MCF 10A (cell line): ENCODE data around the gene OR2D3. TPM values are rescaled to one million over a fixed set of nuclear protein-coding genes. Genes with fewer than 3 reads are reported as not detected.
"Not testable (repeated sequence)": the region's sequence is repeated elsewhere in the genome, so short reads cannot be mapped to it uniquely, and the experiment has no call there.

Source experiments
- BruUV-seq: library from RNA; stranded (reverse); fragments of 400-500 nt; replicated peaks from 2 replicates; lab custom pipeline; 2021; lab: Mats Ljungman, UMichigan
- CTCF ChIA-PET: fragments of 300-600 bp; sonication (Branson Sonifier 250); formaldehyde crosslinking; extraction: SDS; loops from one replicate; lab custom pipeline; 2021; ENCODE audit warnings: antibody characterized with exemption, inconsistent platforms; lab: Yijun Ruan, JAX
- POLR2A ChIA-PET: fragments of 300-600, 350-650 bp; sonication (Branson Sonifier 250); formaldehyde crosslinking; extraction: SDS; loops from one replicate; lab custom pipeline; 2020; ENCODE audit warnings: antibody characterized with exemption, inconsistent platforms; lab: Yijun Ruan, JAX
- DNase-seq: peaks from one replicate; pipeline ENCODE4 v3.0.0-alpha.2; 2018; ENCODE audit not compliant: unreplicated experiment
- H3K27ac Mint-ChIP-seq: one replicate; pipeline ENCODE4 v1.8.0; 2022; ENCODE audit warnings: mild to moderate bottlenecking, low read depth, mixed read lengths; ENCODE audit not compliant: unreplicated experiment
- H3K27me3 Mint-ChIP-seq: one replicate; pipeline ENCODE4 v1.8.0; 2022; ENCODE audit warnings: mixed read lengths; ENCODE audit not compliant: insufficient read depth, unreplicated experiment
- H3K36me3 Mint-ChIP-seq: one replicate; pipeline ENCODE4 v1.8.0; 2022; ENCODE audit warnings: mild to moderate bottlenecking, moderate library complexity, mixed read lengths; ENCODE audit not compliant: insufficient read depth, unreplicated experiment
- H3K4me1 Mint-ChIP-seq: one replicate; pipeline ENCODE4 v1.8.0; 2022; ENCODE audit warnings: mixed read lengths; ENCODE audit not compliant: insufficient read depth, unreplicated experiment
- H3K4me3 Mint-ChIP-seq: one replicate; pipeline ENCODE4 v1.8.0; 2022; ENCODE audit warnings: mild to moderate bottlenecking, moderate library complexity, mixed read lengths; ENCODE audit not compliant: unreplicated experiment
- H3K9me3 Mint-ChIP-seq: one replicate; pipeline ENCODE4 v1.8.0; 2022; ENCODE audit warnings: mixed read lengths; ENCODE audit not compliant: unreplicated experiment
- CTCF ChIP-seq: fragments of 200-600 bp; IDR thresholded peaks from one replicate; pipeline ENCODE4 v1.8.0; 2022; ENCODE audit warnings: antibody characterized with exemption, mild to moderate bottlenecking; ENCODE audit not compliant: unreplicated experiment
- intact Hi-C: fragments of 100-400 bp; cut with micrococcal nuclease; formaldehyde crosslinking; loops from 2 replicates; pipeline ENCODE4 v1.14.1; 2022
- total RNA-seq: library from RNA; stranded (reverse); gene quantifications from 2 replicates; pipeline ENCODE4 v1.2.3, GENCODE V29; 2022

The OR2D3 gene
- total RNA-seq, 1 experiment from 2014 or later, result not detected

DNA sequence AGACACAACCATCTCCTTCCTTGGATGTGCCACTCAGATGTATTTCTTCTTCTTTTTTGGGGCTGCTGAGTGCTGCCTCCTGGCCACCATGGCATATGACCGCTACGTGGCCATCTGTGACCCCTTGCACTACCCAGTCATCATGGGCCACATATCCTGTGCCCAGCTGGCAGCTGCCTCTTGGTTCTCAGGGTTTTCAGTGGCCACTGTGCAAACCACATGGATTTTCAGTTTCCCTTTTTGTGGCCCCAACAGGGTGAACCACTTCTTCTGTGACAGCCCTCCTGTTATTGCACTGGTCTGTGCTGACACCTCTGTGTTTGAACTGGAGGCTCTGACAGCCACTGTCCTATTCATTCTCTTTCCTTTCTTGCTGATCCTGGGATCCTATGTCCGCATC lies 43.9 kb upstream of the OR2D3 start:
- intact Hi-C loops, result no loop called here
- no peaks in the 10 kb centered on the region for H3K4me1 Mint-ChIP-seq
- H3K9me3 Mint-ChIP-seq, result peaks cover 8% of the 10 kb centered on the region
- no peaks in the 10 kb centered on the region for H3K27me3 Mint-ChIP-seq
- H3K4me3 Mint-ChIP-seq, result no peak overlapping the region
- no peaks in the 10 kb centered on the region for H3K36me3 Mint-ChIP-seq
- CTCF ChIA-PET, result interaction anchor here (0.7 to 0.9 kb wide), 2 partner anchors 120 to 584 kb away, joined by 3 to 5 read pairs; no protein-coding TSS in a partner anchor
- no peak for TF ChIP-seq CTCF
- POLR2A ChIA-PET, result no interaction called here
- H3K27ac Mint-ChIP-seq, result no peak overlapping the region
- no TSS peak for BruUV-seq
- DNase-seq, result no peak

DNA sequence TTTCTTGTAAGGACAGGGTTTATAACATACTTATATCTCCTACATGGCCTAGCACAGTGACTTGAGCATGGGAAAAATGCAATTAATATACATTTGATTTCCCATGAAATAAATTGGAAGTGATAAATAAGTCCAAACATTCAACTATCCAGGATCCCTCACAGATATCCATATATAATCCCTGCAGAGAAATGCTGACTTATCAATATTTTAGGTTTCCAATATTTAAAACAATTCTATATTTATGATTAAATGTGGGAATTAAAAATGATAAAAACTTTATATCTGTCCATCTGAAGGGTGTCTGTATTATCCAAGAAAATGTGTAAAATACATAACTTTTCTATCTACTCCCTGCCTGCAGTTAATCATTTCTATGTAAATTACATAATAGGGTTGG lies 38.1 kb upstream of the OR2D3 start:
- Mint-ChIP-seq H3K4me1 (no peaks in the 10 kb centered on the region), H3K27me3 (peaks cover 38% of the 10 kb centered on the region), H3K4me3 (no peak overlapping the region), H3K27ac (no peak overlapping the region), H3K36me3 (peaks cover 7% of the 10 kb centered on the region), H3K9me3 (no peaks in the 10 kb centered on the region)
- ChIA-PET CTCF (no interaction called here), POLR2A (no interaction called here)
- DNase-seq, result no peak
- no TSS peak for BruUV-seq
- intact Hi-C loops, result no loop called here
- no peak for TF ChIP-seq CTCF

DNA sequence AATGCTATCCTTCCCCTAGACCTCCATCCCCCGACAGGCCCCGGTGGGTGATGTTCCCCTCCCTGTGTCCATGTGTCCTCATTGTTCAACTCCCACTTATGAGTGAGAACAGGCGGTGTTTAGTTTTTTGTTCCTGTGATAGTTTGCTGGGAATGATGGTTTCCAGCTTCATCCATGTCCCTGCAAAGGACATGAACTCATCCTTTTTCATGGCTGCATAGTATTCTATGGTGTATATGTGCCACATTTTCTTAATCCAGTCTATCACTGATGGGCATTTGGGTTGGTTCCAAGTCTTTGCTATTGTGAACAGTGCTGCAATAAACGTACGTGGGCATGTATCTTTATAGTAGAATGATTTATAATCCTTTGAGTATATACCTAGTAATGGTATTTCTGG lies 33.1 kb upstream of the OR2D3 start:
- H3K4me1 Mint-ChIP-seq, H3K4me3 Mint-ChIP-seq, H3K36me3 Mint-ChIP-seq, intact Hi-C loops, POLR2A ChIA-PET, DNase-seq, BruUV-seq, H3K9me3 Mint-ChIP-seq, H3K27ac Mint-ChIP-seq: not testable (repeated sequence)
- CTCF ChIA-PET, result interaction anchor here (0.7 kb wide), 1 partner anchor 129 kb away, joined by 5 read pairs; no protein-coding TSS in a partner anchor
- H3K27me3 Mint-ChIP-seq, result peaks cover 36% of the 10 kb centered on the region

- H3K27ac Mint-ChIP-seq, result no peak overlapping the region
- TF ChIP-seq CTCF, result no peak
- BruUV-seq, result no TSS peak
- no peak overlapping the region for H3K4me3 Mint-ChIP-seq
- CTCF ChIA-PET, result interaction anchor here (0.7 to 1.5 kb wide), 4 partner anchors 10 to 511 kb away, joined by 3 to 4 read pairs (median 4); partner anchors contain the start of gene OR10A2
- no peaks in the 10 kb centered on the region for H3K9me3 Mint-ChIP-seq
- no peaks in the 10 kb centered on the region for H3K4me1 Mint-ChIP-seq
- no peak for DNase-seq
- POLR2A ChIA-PET, result interaction anchor here (0.6 kb wide), 1 partner anchor 31 kb away, joined by 3 read pairs; no protein-coding TSS in a partner anchor
- intact Hi-C loops, result no loop called here
- peaks cover 7% of the 10 kb centered on the region for H3K36me3 Mint-ChIP-seq
- peaks cover 24% of the 10 kb centered on the region for H3K27me3 Mint-ChIP-seq
Measured at GRCh38 chr11:6888830-6889229, 32.0 kb upstream of the OR2D3 start.
